Hepatocyte (in vitro differentiated cells): ENCODE data around the gene KIR2DL1.

ENCODE experiments used
- CTCF ChIP-seq: fragments of 200-600 bp; sonication (generic); IDR thresholded peaks from 2 replicates; pipeline ENCODE4 v1.5.1; 2016; ENCODE audit warnings: antibody characterized with exemption, mild to moderate bottlenecking; ENCODE audit not compliant: poor library complexity
- EZH2 ChIP-seq: fragments of 200-600 bp; sonication (generic); IDR thresholded peaks from 2 replicates; pipeline ENCODE4 v1.6.1; 2016; ENCODE audit warnings: antibody characterized with exemption, mild to moderate bottlenecking, borderline replicate concordance
- EZH2phosphoT487 ChIP-seq: fragments of 200-600 bp; sonication (generic); IDR thresholded peaks from one replicate; pipeline ENCODE4 v1.6.1; 2018; ENCODE audit warnings: antibody characterized with exemption, mild to moderate bottlenecking, low read depth, moderate library complexity; ENCODE audit not compliant: unreplicated experiment, severe bottlenecking

- no peak for TF ChIP-seq CTCF
- no peak for TF ChIP-seq EZH2
- TF ChIP-seq EZH2phosphoT487, result no peak
Measured at GRCh38 chr19:54724644-54725043, 44.9 kb upstream of the KIR2DL1 start.
